WTC11 (cell line): Measurements from ENCODE around the gene CAMTA1. TPM values are rescaled to one million over a fixed set of nuclear protein-coding genes. Genes with fewer than 3 reads are reported as not detected.
"Not testable (repeated sequence)": the region's sequence is repeated elsewhere in the genome, so short reads cannot be mapped to it uniquely, and the experiment has no call there.

Experiments used
- ATAC-seq: fragments of 200-7000 bp; cut with Tn5 transposase; 2 replicates; pipeline ENCODE4 v1.10.0; 2021; ENCODE audit warnings: mild to moderate bottlenecking, moderate library complexity
- CTCF ChIA-PET: fragments of 300-600 bp; sonication (Branson Sonifier 250); formaldehyde crosslinking; loops from one replicate; lab custom pipeline; 2021; ENCODE audit warnings: antibody characterized with exemption; lab: Charles Lee
- POLR2A ChIA-PET: fragments of 350-600 bp; sonication (Branson Sonifier 250); formaldehyde crosslinking; loops from one replicate; lab custom pipeline; 2021; ENCODE audit warnings: antibody characterized with exemption; lab: Charles Lee
- DNase-seq: peaks from one replicate; pipeline ENCODE4 v3.0.0; 2021; ENCODE audit warnings: low spot score
- H3K27ac Mint-ChIP-seq: 2 replicates; pipeline ENCODE4 v1.8.0; 2021; ENCODE audit warnings: mixed read lengths
- H3K27me3 Mint-ChIP-seq: 2 replicates; pipeline ENCODE4 v1.8.0; 2021; ENCODE audit warnings: low read depth, mild to moderate bottlenecking, moderate library complexity, mixed read lengths
- H3K36me3 Mint-ChIP-seq: 2 replicates; pipeline ENCODE4 v1.8.0; 2021; ENCODE audit warnings: mixed read lengths
- H3K4me1 Mint-ChIP-seq: 2 replicates; pipeline ENCODE4 v1.8.0; 2022; ENCODE audit warnings: mixed read lengths
- H3K4me3 Mint-ChIP-seq: 2 replicates; pipeline ENCODE4 v1.8.0; 2021; ENCODE audit warnings: mild to moderate bottlenecking, moderate library complexity, mixed read lengths
- H3K9me3 Mint-ChIP-seq: 2 replicates; pipeline ENCODE4 v1.8.0; 2021; ENCODE audit warnings: mixed read lengths
- ETV6 ChIP-seq: sonication (generic); formaldehyde crosslinking; IDR thresholded peaks from 2 replicates; pipeline ENCODE4 v1.8.1; 2022; ENCODE audit warnings: mild to moderate bottlenecking, missing genetic modification reagents
- HMGA2 ChIP-seq: fragments of 250-450 bp; sonication (Bioruptor Pico); IDR thresholded peaks from 2 replicates; pipeline ENCODE4 v1.4.0; 2021; ENCODE audit warnings: mild to moderate bottlenecking, moderate library complexity
- NFYB ChIP-seq: sonication (generic); formaldehyde crosslinking; conservative IDR thresholded peaks from 2 replicates; pipeline ENCODE4 v1.8.0; 2022; ENCODE audit warnings: low read depth, missing genetic modification reagents
- NR3C1 ChIP-seq: sonication (generic); formaldehyde crosslinking; conservative IDR thresholded peaks from 2 replicates; pipeline ENCODE4 v1.8.1; 2023; ENCODE audit warnings: low read depth, mild to moderate bottlenecking, missing genetic modification reagents
- ZNF138 ChIP-seq: sonication (generic); formaldehyde crosslinking; conservative IDR thresholded peaks from 2 replicates; pipeline ENCODE4 v1.8.1; 2022; ENCODE audit warnings: mild to moderate bottlenecking, moderate library complexity, missing genetic modification reagents
- ZNF423 ChIP-seq: fragments of 250-450 bp; sonication (Bioruptor Pico); IDR thresholded peaks from 2 replicates; pipeline ENCODE4 v2.1.2; 2022; ENCODE audit warnings: mild to moderate bottlenecking, moderate library complexity
- total RNA-seq: library from RNA; stranded (reverse); gene quantifications from 3 replicates; pipeline ENCODE4 v1.2.3, GENCODE V29; 2021
- TF ChIP-seq, protein P1 (sequence below): sonication (generic); formaldehyde crosslinking; IDR thresholded peaks from 2 replicates; pipeline ENCODE4 v1.8.0; 2022; ENCODE audit warnings: mild to moderate bottlenecking, missing genetic modification reagents
- TF ChIP-seq, protein P2 (sequence below): sonication (generic); formaldehyde crosslinking; IDR thresholded peaks from 2 replicates; pipeline ENCODE4 v1.8.0; 2023; ENCODE audit warnings: mild to moderate bottlenecking, missing genetic modification reagents
- TF ChIP-seq, protein P3 (sequence below): sonication (generic); formaldehyde crosslinking; IDR thresholded peaks from 2 replicates; pipeline ENCODE4 v1.8.1; 2022; ENCODE audit warnings: low read depth, mild to moderate bottlenecking, moderate library complexity, missing genetic modification reagents, borderline replicate concordance
- TF ChIP-seq, protein P4 (sequence below): fragments of 250-450 bp; sonication (Bioruptor Pico); IDR thresholded peaks from 2 replicates; pipeline ENCODE4 v2.1.2; 2022; ENCODE audit warnings: mild to moderate bottlenecking, moderate library complexity
- TF ChIP-seq, protein P5 (sequence below): sonication (generic); formaldehyde crosslinking; IDR thresholded peaks from 2 replicates; pipeline ENCODE4 v1.8.1; 2023; ENCODE audit warnings: mild to moderate bottlenecking, missing genetic modification reagents
- TF ChIP-seq, protein P6 (sequence below): fragments of 250-450 bp; sonication (Bioruptor Pico); IDR thresholded peaks from 2 replicates; pipeline ENCODE4 v1.9.0; 2021; ENCODE audit warnings: mild to moderate bottlenecking

CAMTA1 gene
- total RNA-seq, 1 experiment from 2014 or later, result 86.4 TPM

DNA sequence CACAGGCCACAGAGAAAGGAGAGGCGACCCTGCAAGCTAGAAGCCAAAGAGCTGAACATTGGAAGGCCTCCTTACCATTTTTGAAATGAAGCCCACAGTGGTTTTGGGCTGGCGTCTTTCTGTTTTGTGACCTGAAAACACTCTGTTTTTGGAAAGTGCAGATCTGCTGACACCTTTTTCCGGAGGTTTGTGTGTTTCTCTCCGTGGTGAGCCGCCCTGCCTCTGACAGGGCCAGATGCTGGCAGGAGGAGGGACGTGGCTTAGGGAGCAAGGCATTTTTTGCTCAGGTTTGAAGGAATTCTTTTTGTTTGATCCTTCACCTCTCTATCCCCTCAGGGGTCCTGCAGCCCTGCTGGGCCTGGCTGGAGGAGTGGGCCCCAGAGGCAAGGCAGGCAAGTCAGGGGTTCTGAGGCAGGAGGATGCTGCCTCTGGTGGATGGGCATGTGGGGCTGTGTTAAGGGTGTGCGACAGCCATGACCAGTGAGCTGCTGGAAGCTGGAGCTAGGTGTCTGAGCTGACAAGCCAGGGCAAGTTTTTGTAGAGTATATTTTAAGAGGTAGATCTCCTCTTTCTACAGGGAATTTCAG lies 133.8 kb downstream of the CAMTA1 start (continued):
- TF ChIP-seq, protein P1, sequence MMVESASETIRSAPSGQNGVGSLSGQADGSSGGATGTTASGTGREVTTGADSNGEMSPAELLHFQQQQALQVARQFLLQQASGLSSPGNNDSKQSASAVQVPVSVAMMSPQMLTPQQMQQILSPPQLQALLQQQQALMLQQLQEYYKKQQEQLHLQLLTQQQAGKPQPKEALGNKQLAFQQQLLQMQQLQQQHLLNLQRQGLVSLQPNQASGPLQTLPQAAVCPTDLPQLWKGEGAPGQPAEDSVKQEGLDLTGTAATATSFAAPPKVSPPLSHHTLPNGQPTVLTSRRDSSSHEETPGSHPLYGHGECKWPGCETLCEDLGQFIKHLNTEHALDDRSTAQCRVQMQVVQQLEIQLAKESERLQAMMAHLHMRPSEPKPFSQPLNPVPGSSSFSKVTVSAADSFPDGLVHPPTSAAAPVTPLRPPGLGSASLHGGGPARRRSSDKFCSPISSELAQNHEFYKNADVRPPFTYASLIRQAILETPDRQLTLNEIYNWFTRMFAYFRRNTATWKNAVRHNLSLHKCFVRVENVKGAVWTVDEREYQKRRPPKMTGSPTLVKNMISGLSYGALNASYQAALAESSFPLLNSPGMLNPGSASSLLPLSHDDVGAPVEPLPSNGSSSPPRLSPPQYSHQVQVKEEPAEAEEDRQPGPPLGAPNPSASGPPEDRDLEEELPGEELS (CRISPR knock-in tag), result no peak
- TF ChIP-seq, protein P2, sequence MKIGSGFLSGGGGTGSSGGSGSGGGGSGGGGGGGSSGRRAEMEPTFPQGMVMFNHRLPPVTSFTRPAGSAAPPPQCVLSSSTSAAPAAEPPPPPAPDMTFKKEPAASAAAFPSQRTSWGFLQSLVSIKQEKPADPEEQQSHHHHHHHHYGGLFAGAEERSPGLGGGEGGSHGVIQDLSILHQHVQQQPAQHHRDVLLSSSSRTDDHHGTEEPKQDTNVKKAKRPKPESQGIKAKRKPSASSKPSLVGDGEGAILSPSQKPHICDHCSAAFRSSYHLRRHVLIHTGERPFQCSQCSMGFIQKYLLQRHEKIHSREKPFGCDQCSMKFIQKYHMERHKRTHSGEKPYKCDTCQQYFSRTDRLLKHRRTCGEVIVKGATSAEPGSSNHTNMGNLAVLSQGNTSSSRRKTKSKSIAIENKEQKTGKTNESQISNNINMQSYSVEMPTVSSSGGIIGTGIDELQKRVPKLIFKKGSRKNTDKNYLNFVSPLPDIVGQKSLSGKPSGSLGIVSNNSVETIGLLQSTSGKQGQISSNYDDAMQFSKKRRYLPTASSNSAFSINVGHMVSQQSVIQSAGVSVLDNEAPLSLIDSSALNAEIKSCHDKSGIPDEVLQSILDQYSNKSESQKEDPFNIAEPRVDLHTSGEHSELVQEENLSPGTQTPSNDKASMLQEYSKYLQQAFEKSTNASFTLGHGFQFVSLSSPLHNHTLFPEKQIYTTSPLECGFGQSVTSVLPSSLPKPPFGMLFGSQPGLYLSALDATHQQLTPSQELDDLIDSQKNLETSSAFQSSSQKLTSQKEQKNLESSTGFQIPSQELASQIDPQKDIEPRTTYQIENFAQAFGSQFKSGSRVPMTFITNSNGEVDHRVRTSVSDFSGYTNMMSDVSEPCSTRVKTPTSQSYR (CRISPR knock-in tag), result no peak
- TF ChIP-seq, protein P3, sequence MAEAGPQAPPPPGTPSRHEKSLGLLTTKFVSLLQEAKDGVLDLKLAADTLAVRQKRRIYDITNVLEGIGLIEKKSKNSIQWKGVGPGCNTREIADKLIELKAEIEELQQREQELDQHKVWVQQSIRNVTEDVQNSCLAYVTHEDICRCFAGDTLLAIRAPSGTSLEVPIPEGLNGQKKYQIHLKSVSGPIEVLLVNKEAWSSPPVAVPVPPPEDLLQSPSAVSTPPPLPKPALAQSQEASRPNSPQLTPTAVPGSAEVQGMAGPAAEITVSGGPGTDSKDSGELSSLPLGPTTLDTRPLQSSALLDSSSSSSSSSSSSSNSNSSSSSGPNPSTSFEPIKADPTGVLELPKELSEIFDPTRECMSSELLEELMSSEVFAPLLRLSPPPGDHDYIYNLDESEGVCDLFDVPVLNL (CRISPR knock-in tag), result no peak

DNA sequence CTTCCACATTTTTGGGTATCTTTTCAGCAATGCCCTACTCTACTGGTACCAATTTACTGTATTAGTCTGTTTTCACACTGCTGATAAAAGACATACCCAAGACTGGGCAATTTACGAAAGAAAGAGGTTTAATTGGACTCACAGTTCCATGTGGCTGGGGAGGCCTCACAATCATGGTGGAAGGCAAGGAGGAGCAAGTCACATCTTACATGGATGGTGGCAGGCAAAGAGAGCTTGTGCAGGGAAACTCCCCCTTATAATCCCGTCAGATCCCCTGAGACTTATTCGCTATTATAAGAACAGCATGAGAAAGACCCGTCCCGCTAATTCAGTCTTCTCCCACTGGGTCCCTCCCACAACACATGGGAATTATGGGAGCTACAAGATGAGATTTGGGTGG lies 136.3 kb downstream of the CAMTA1 start:
- H3K36me3 Mint-ChIP-seq, result peaks cover 32% of the 10 kb centered on the region
- POLR2A ChIA-PET, H3K27me3 Mint-ChIP-seq, H3K27ac Mint-ChIP-seq, ATAC-seq, CTCF ChIA-PET, DNase-seq, H3K4me3 Mint-ChIP-seq: not testable (repeated sequence)
- peaks cover 35% of the 10 kb centered on the region for H3K9me3 Mint-ChIP-seq
- H3K4me1 Mint-ChIP-seq, result peaks cover 22% of the 10 kb centered on the region

DNA sequence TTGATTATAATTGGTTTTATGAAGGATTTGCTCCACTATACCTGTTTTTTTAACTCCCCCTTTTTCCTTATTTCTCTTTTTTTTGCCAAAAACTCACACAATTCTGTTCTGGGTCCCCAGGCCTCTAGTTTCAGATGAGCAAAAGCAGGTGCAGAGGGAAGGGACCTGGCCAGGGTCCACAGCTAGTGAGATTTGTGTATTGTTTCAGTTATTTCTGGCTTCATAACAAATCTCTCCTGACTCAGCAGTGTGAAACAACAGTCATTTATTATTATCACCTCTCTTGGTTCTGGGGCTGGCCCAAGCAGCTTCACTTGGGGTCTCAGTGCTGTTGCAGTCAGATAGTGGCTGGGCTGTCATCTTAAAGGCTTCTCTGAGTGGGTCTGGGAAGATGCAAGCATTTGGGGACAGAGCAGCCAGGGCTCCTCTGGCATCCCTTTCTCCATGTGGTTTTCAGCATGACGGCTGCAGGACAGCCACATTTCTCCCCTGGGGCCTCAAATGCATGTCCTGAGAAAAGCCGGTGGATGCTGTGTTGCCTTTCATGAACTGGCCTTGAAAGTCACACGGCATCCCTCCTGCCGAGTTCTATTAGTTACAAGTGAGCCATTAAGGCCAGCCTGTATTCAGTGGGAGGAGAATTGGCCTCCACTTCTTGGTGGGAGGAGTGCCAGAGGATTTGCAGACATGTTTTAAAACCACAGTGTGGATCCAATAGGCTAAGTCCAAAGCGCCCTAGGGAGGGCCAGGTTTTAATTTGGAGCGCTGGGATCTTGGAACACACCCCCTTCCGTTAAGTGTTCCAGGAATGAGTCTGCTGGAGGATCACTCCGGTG lies 137.1 kb downstream of the CAMTA1 start:
- TF ChIP-seq NR3C1 (CRISPR knock-in tag), result no peak
- TF ChIP-seq ETV6 (CRISPR knock-in tag), result no peak
- Mint-ChIP-seq H3K27me3 (peaks cover 5% of the 10 kb centered on the region; the same call in 1 of the 2 replicates), H3K4me3 (no peak overlapping the region), H3K4me1 (peaks cover 22% of the 10 kb centered on the region), H3K36me3 (peaks cover 32% of the 10 kb centered on the region), H3K9me3 (peaks cover 35% of the 10 kb centered on the region), H3K27ac (no peak overlapping the region; the same call in 1 of the 2 replicates)
- DNase-seq, result no peak
- ATAC-seq, result no peak
- ChIA-PET CTCF (no interaction called here), POLR2A (no interaction called here)

DNA sequence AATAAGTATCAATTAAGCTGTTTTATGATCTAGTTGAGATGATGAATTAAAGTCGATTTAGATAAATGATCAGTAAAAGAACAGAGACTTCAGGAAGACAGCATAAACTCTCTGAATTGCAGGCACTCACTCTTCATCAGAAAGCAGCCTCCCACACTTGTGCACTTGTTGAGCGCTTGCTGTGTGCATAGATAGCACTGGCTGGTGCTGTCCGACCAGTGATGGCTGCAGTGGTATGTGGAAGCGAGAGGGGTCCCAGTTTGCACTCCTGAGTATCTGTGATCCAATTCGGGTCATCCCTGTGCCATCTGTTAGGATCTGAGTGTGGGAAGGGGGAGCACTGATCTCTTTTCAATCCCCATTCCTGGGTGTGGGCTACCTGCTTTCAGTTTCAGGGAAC lies 137.8 kb downstream of the CAMTA1 start:
- no peak overlapping the region; the same call in 1 of the 2 replicates for H3K27ac Mint-ChIP-seq
- peaks cover 35% of the 10 kb centered on the region for H3K9me3 Mint-ChIP-seq
- H3K27me3 Mint-ChIP-seq, result peaks cover 5% of the 10 kb centered on the region; the same call in 1 of the 2 replicates
- peaks cover 24% of the 10 kb centered on the region for H3K4me1 Mint-ChIP-seq
- H3K4me3 Mint-ChIP-seq, result no peak overlapping the region
- ChIA-PET POLR2A (no interaction called here), CTCF (no interaction called here)
- DNase-seq (no peak), ATAC-seq (no peak)
- peaks cover 32% of the 10 kb centered on the region for H3K36me3 Mint-ChIP-seq
- TF ChIP-seq ZNF423 (CRISPR knock-in tag) (no peak), HMGA2 (CRISPR knock-in tag) (no peak), ZNF138 (CRISPR knock-in tag) (no peak), NFYB (CRISPR knock-in tag) (no peak)
- TF ChIP-seq, protein P4, sequence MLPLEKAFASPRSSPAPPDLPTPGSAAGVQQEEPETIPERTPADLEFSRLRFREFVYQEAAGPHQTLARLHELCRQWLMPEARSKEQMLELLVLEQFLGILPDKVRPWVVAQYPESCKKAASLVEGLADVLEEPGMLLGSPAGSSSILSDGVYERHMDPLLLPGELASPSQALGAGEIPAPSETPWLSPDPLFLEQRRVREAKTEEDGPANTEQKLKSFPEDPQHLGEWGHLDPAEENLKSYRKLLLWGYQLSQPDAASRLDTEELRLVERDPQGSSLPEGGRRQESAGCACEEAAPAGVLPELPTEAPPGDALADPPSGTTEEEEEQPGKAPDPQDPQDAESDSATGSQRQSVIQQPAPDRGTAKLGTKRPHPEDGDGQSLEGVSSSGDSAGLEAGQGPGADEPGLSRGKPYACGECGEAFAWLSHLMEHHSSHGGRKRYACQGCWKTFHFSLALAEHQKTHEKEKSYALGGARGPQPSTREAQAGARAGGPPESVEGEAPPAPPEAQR (CRISPR knock-in tag), result no peak
- TF ChIP-seq, protein P5, sequence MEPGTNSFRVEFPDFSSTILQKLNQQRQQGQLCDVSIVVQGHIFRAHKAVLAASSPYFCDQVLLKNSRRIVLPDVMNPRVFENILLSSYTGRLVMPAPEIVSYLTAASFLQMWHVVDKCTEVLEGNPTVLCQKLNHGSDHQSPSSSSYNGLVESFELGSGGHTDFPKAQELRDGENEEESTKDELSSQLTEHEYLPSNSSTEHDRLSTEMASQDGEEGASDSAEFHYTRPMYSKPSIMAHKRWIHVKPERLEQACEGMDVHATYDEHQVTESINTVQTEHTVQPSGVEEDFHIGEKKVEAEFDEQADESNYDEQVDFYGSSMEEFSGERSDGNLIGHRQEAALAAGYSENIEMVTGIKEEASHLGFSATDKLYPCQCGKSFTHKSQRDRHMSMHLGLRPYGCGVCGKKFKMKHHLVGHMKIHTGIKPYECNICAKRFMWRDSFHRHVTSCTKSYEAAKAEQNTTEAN, result no peak
- TF ChIP-seq, protein P6, sequence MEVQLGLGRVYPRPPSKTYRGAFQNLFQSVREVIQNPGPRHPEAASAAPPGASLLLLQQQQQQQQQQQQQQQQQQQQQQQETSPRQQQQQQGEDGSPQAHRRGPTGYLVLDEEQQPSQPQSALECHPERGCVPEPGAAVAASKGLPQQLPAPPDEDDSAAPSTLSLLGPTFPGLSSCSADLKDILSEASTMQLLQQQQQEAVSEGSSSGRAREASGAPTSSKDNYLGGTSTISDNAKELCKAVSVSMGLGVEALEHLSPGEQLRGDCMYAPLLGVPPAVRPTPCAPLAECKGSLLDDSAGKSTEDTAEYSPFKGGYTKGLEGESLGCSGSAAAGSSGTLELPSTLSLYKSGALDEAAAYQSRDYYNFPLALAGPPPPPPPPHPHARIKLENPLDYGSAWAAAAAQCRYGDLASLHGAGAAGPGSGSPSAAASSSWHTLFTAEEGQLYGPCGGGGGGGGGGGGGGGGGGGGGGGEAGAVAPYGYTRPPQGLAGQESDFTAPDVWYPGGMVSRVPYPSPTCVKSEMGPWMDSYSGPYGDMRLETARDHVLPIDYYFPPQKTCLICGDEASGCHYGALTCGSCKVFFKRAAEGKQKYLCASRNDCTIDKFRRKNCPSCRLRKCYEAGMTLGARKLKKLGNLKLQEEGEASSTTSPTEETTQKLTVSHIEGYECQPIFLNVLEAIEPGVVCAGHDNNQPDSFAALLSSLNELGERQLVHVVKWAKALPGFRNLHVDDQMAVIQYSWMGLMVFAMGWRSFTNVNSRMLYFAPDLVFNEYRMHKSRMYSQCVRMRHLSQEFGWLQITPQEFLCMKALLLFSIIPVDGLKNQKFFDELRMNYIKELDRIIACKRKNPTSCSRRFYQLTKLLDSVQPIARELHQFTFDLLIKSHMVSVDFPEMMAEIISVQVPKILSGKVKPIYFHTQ (CRISPR knock-in tag), result no peak
